IMR-90 (cell line): Measurements from ENCODE around the gene RRN3. TPM values are rescaled to one million over a fixed set of nuclear protein-coding genes. Genes with fewer than 3 reads are reported as not detected.

Source experiments
- ATAC-seq: fragments of 200-7000 bp; cut with Tn5 transposase; 2 replicates; pipeline ENCODE4 v1.9.1; 2020; ENCODE audit warnings: low read depth, mild to moderate bottlenecking, moderate library complexity
- BruUV-seq: library from RNA; stranded (reverse); fragments of 400-500 nt; replicated peaks from 2 replicates; lab custom pipeline; 2021; lab: Mats Ljungman, UMichigan
- CTCF ChIA-PET: fragments of 300-600 bp; formaldehyde crosslinking; extraction: SDS; loops from one replicate; lab custom pipeline; 2021; ENCODE audit warnings: antibody characterized with exemption; lab: Yijun Ruan, JAX
- POLR2A ChIA-PET: fragments of 300-600 bp; sonication (Branson Sonifier 250); formaldehyde crosslinking; loops from one replicate; lab custom pipeline; 2022; ENCODE audit warnings: antibody characterized with exemption; ENCODE audit not compliant: unreplicated experiment; lab: Charles Lee
- DNase-seq: peaks from one replicate; pipeline ENCODE4 v3.0.0; 2013
- H2AFZ ChIP-seq: replicated peaks from 2 replicates; pipeline ENCODE3; 2013; ENCODE audit warnings: low read length, mild to moderate bottlenecking; ENCODE audit not compliant: poor library complexity
- H2AK5ac ChIP-seq: 2 replicates; pipeline ENCODE4 v1.6.1; 2013; ENCODE audit warnings: low read depth, low read length, inconsistent platforms
- H2AK9ac ChIP-seq: replicated peaks from 2 replicates; pipeline ENCODE3; 2013; ENCODE audit warnings: mild to moderate bottlenecking, low read depth, low read length, moderate library complexity; ENCODE audit not compliant: poor library complexity
- H2BK120ac ChIP-seq: 2 replicates; pipeline ENCODE4 v1.6.1; 2013; ENCODE audit warnings: low read depth, low read length, inconsistent platforms
- H2BK15ac ChIP-seq: 3 replicates; pipeline ENCODE4 v1.6.1; 2013; ENCODE audit warnings: low read depth, low read length, inconsistent platforms
- H2BK20ac ChIP-seq: 2 replicates; pipeline ENCODE4 v1.6.1; 2013; ENCODE audit warnings: low read depth, mild to moderate bottlenecking, inconsistent platforms, low read length, moderate library complexity
- H2BK5ac ChIP-seq: 2 replicates; pipeline ENCODE4 v1.6.1; 2013; ENCODE audit warnings: mild to moderate bottlenecking, low read depth, low read length, inconsistent platforms; ENCODE audit not compliant: poor library complexity, severe bottlenecking
- H3K14ac ChIP-seq: replicated peaks from 2 replicates; pipeline ENCODE4 v1.6.1; 2013; ENCODE audit warnings: low read depth, low read length, inconsistent platforms
- H3K18ac ChIP-seq: 2 replicates; pipeline ENCODE4 v1.6.1; 2013; ENCODE audit warnings: low read depth, low read length, control low read depth
- H3K23ac ChIP-seq: 2 replicates; pipeline ENCODE4 v1.6.1; 2013; ENCODE audit warnings: low read depth, low read length, inconsistent platforms
- H3K27ac ChIP-seq: 2 replicates; pipeline ENCODE4 v1.5.1; 2013; ENCODE audit warnings: mild to moderate bottlenecking, control low read depth, low read length; ENCODE audit not compliant: insufficient read depth
- H3K27me3 ChIP-seq: 2 replicates; pipeline ENCODE4 v1.6.1; 2013; ENCODE audit warnings: low read length; ENCODE audit not compliant: control insufficient read depth, insufficient read depth
- H3K36me3 ChIP-seq: 2 replicates; pipeline ENCODE4 v1.6.1; 2013; ENCODE audit warnings: low read length, mixed read lengths; ENCODE audit not compliant: control insufficient read depth, insufficient read depth
- H3K4ac ChIP-seq: 2 replicates; pipeline ENCODE4 v1.6.1; 2013; ENCODE audit warnings: low read depth, low read length, inconsistent platforms
- H3K4me1 ChIP-seq: 2 replicates; pipeline ENCODE4 v1.6.1; 2013; ENCODE audit warnings: low read length, mixed read lengths; ENCODE audit not compliant: control insufficient read depth, insufficient read depth
- H3K4me2 ChIP-seq: 2 replicates; pipeline ENCODE4 v1.6.1; 2013; ENCODE audit warnings: low read depth, mild to moderate bottlenecking, control low read depth, low read length, moderate library complexity
- H3K4me3 ChIP-seq: 2 replicates; pipeline ENCODE4 v1.5.1; 2013; ENCODE audit warnings: low read depth, mild to moderate bottlenecking, control low read depth, low read length, moderate library complexity; ENCODE audit not compliant: insufficient read depth
- H3K56ac ChIP-seq: 2 replicates; pipeline ENCODE4 v1.6.1; 2013; ENCODE audit warnings: low read length, inconsistent platforms; ENCODE audit not compliant: insufficient read depth; ENCODE audit errors: extremely low read depth
- H3K79me1 ChIP-seq, 2 experiments: 2 replicates each; pipeline ENCODE4 v1.6.1; 2013; ENCODE audit warnings: low read length in 2 of 2, inconsistent platforms in 1 of 2, low read depth in 1 of 2
- H3K9ac ChIP-seq: 2 replicates; pipeline ENCODE4 v1.6.1; 2013; ENCODE audit warnings: low read depth, low read length, control low read depth
- H3K9me1 ChIP-seq: 2 replicates; pipeline ENCODE4 v1.6.1; 2013; ENCODE audit warnings: low read length, inconsistent platforms; ENCODE audit not compliant: insufficient read depth
- H3K9me3 ChIP-seq: 2 replicates; pipeline ENCODE4 v1.6.1; 2013; ENCODE audit warnings: low read length; ENCODE audit not compliant: control insufficient read depth, insufficient read depth
- H4K20me1 ChIP-seq: 2 replicates; pipeline ENCODE4 v1.6.1; 2013; ENCODE audit warnings: low read length, inconsistent platforms; ENCODE audit not compliant: insufficient read depth
- H4K5ac ChIP-seq: 2 replicates; pipeline ENCODE4 v1.6.1; 2013; ENCODE audit warnings: mild to moderate bottlenecking, low read depth, low read length, control low read depth
- H4K8ac ChIP-seq, 2 experiments: 2 replicates each; pipeline ENCODE4 v1.6.1; 2013; ENCODE audit warnings: low read depth in 2 of 2, low read length in 2 of 2, control low read depth in 1 of 2, inconsistent platforms in 1 of 2
- H4K91ac ChIP-seq: 2 replicates; pipeline ENCODE4 v1.6.1; 2013; ENCODE audit warnings: low read depth, low read length, inconsistent platforms; ENCODE audit not compliant: insufficient read depth
- BHLHE40 ChIP-seq: fragments of 150-350 bp; IDR thresholded peaks from 2 replicates; pipeline ENCODE4 v1.6.1; 2016; ENCODE audit warnings: mild to moderate bottlenecking, low read depth, low read length
- CEBPB ChIP-seq: IDR thresholded peaks from 2 replicates; pipeline ENCODE4 v1.6.1; 2012; ENCODE audit warnings: low read depth, low read length, improper control_type of control experiment
- CHD1 ChIP-seq: IDR thresholded peaks from 2 replicates; pipeline ENCODE4 v1.6.1; 2012; ENCODE audit warnings: low read depth, low read length, improper control_type of control experiment
- CTCF ChIP-seq: conservative IDR thresholded peaks from 2 replicates; pipeline ENCODE4 v1.5.1; 2012; ENCODE audit warnings: mild to moderate bottlenecking, low read depth, low read length, improper control_type of control experiment
- ELK1 ChIP-seq: fragments of 150-350 bp; IDR thresholded peaks from 2 replicates; pipeline ENCODE4 v1.6.1; 2016; ENCODE audit warnings: low read depth, mild to moderate bottlenecking, low read length, moderate library complexity, borderline replicate concordance
- FOS ChIP-seq: fragments of 150-350 bp; IDR thresholded peaks from 2 replicates; pipeline ENCODE4 v1.6.1; 2016; ENCODE audit warnings: low read depth, low read length
- MAFK ChIP-seq: IDR thresholded peaks from 2 replicates; pipeline ENCODE4 v1.6.1; 2012; ENCODE audit warnings: low read depth, low read length, improper control_type of control experiment
- MAZ ChIP-seq: IDR thresholded peaks from 2 replicates; pipeline ENCODE4 v1.6.1; 2012; ENCODE audit warnings: low read depth, mild to moderate bottlenecking, low read length, improper control_type of control experiment, moderate library complexity, borderline replicate concordance
- MXI1 ChIP-seq: IDR thresholded peaks from 2 replicates; pipeline ENCODE4 v1.6.1; 2012; ENCODE audit warnings: low read depth, mild to moderate bottlenecking, low read length, moderate library complexity, borderline replicate concordance
- NFE2L2 ChIP-seq: fragments of 150-350 bp; IDR thresholded peaks from 2 replicates; pipeline ENCODE4 v1.6.1; 2016; ENCODE audit warnings: low read depth, mild to moderate bottlenecking, low read length
- POLR2A ChIP-seq: IDR thresholded peaks from 2 replicates; pipeline ENCODE4 v1.6.1; 2012; ENCODE audit warnings: mild to moderate bottlenecking, low read depth, low read length
- RAD21 ChIP-seq: IDR thresholded peaks from 2 replicates; pipeline ENCODE4 v1.6.1; 2012; ENCODE audit warnings: low read length, improper control_type of control experiment
- RCOR1 ChIP-seq: IDR thresholded peaks from 2 replicates; pipeline ENCODE4 v1.6.1; 2012; ENCODE audit warnings: mild to moderate bottlenecking, low read length, improper control_type of control experiment; ENCODE audit not compliant: insufficient replicate concordance
- RFX5 ChIP-seq: IDR thresholded peaks from 2 replicates; pipeline ENCODE4 v1.8.0; 2012; ENCODE audit warnings: low read depth, mild to moderate bottlenecking, low read length, moderate library complexity
- SMC3 ChIP-seq: fragments of 150-350 bp; IDR thresholded peaks from 2 replicates; pipeline ENCODE4 v1.6.1; 2016; ENCODE audit warnings: low read depth, mild to moderate bottlenecking, antibody characterized with exemption, low read length, moderate library complexity
- USF2 ChIP-seq: fragments of 150-350 bp; IDR thresholded peaks from 2 replicates; pipeline ENCODE4 v1.6.1; 2017; ENCODE audit warnings: mild to moderate bottlenecking, antibody characterized with exemption, low read length, low read depth
- WGBS, 2 experiments: methylation state at CpG; one replicate each; pipeline versions ENCODE4 v1.1.5 to v1.1.7; 2013; ENCODE audit warnings: missing lambda C conversion rate in 2 of 2; ENCODE audit not compliant: insufficient read length in 1 of 2; ENCODE audit errors: extremely low coverage in 2 of 2; 5-methylcytosine and 5-hydroxymethylcytosine counted together
- dilution Hi-C: fragments of 300-500 bp; cut with HindIII; formaldehyde crosslinking; loops from one replicate; pipeline ENCODE4 v1.14.3; 2018; ENCODE audit warnings: low sequenced_read_pairs; ENCODE audit not compliant: unreplicated experiment
- in situ Hi-C: fragments of 300-500 bp; cut with MboI; formaldehyde crosslinking; loops from 3 replicates; pipeline ENCODE4 v1.14.3; 2019; ENCODE audit warnings: low sequenced_read_pairs, inconsistent platforms, mixed read lengths
- intact Hi-C: fragments of 100-400 bp; cut with micrococcal nuclease; formaldehyde crosslinking; loops from 2 replicates; pipeline ENCODE4 v1.10.0; 2022
- polyA plus RNA-seq, 3 experiments: library from polyadenylated mRNA; depleted of rRNA; stranded (reverse); fragments of >200 nt; gene quantifications; 2 replicates each; pipeline ENCODE4 v1.2.3, GENCODE V29; 2012; ENCODE audit warnings: low replicate concordance in 1 of 3
- total RNA-seq: library from RNA; depleted of rRNA; stranded (reverse); fragments of >200 nt; gene quantifications from 2 replicates; pipeline ENCODE4 v1.2.3, GENCODE V29; 2012

The RRN3 gene
- total and polyA plus RNA-seq, 2 of the 4 experiments (the other 2 are of a cell fraction) = 22.1 to 47.7 TPM

- dilution Hi-C loops = no loop called here
- POLR2A ChIA-PET = no interaction called here
- TF ChIP-seq NFE2L2 = no peak
- no peak for TF ChIP-seq CTCF
- TF ChIP-seq BHLHE40 = no peak
- TF ChIP-seq MAZ = no peak
- no peak for TF ChIP-seq RFX5
- no peak for TF ChIP-seq RCOR1
- TF ChIP-seq FOS = no peak
- no peak for TF ChIP-seq ELK1
- TF ChIP-seq RAD21 = no peak
- no peak for TF ChIP-seq SMC3
- no peak for TF ChIP-seq MAFK
- no peak for TF ChIP-seq USF2
- TF ChIP-seq MXI1 = no peak
- TF ChIP-seq CEBPB = no peak
- TF ChIP-seq POLR2A = no peak
- TF ChIP-seq CHD1 = no peak
Measured at GRCh38 chr16:15044286-15044685, 49.8 kb downstream of the RRN3 start.

More at GRCh38 chr16:15044286-15044685, 49.8 kb downstream of the RRN3 start:
- intact Hi-C loops = no loop called here
- Histone ChIP-seq H2BK5ac (no peak overlapping the region), H2AK5ac (no peak overlapping the region), H2AK9ac (no peak overlapping the region), H4K8ac (no peak overlapping the region), H3K4me1 (no peaks in the 10 kb centered on the region), H3K9me3 (no peaks in the 10 kb centered on the region), H4K20me1 (peaks cover 19% of the 10 kb centered on the region), H3K9me1 (peaks cover 11% of the 10 kb centered on the region), H3K56ac (no peak overlapping the region), H3K4me2 (no peak overlapping the region), H2BK120ac (no peak overlapping the region), H3K4me3 (no peak overlapping the region), H3K14ac (no peak overlapping the region), H3K4ac (no peak overlapping the region), H3K27me3 (no peaks in the 10 kb centered on the region), H3K36me3 (peaks cover 49% of the 10 kb centered on the region), H2AFZ (no peak overlapping the region), H3K27ac (no peak overlapping the region), H4K5ac (no peak overlapping the region), H3K23ac (no peak overlapping the region), H4K91ac (no peak overlapping the region), H2BK20ac (no peak overlapping the region), H2BK15ac (no peak overlapping the region), H3K18ac (no peak overlapping the region), H3K9ac (no peak overlapping the region), H3K79me1 (peaks cover 20 to 55% of the 10 kb centered on the region in 2 experiments; a peak in 3 of 4 replicates)
- CTCF ChIA-PET = no interaction called here
- 97% methylated on average over 7 of the region's 11 CpGs; no CpG with 5 or more reads in 1 of the 2 experiments for WGBS, 2 experiments
- no peak for ATAC-seq
- in situ Hi-C loops = no loop called here
- DNase-seq = no peak
- no TSS peak for BruUV-seq
